Measurements from ENCODE around the gene TCEA2.

Gene TCEA2

GRCh38 chr20:64035933-64036345, 27.1 kb upstream of the TCEA2 start, which contains the start of gene C20orf204:
Gene C20orf204 (plus strand): TSS chr20:64036182. CDS start chr20:64036324, 142 bp downstream.
- DNase-seq (ENCODE audit: low read depth in 2 of 2), result no peak

- DNase-seq (ENCODE audit: low read depth in 2 of 2), result no peak
These were observed 26.4 kb upstream of the TCEA2 start for GRCh38 chr20:64036346-64037198.

- no peak for DNase-seq (ENCODE audit: low read depth in 2 of 2)
These were observed 25.9 kb upstream of the TCEA2 start for GRCh38 chr20:64037199-64037497.

- no peak for DNase-seq (ENCODE audit: low read depth in 2 of 2)
These were observed 25.3 kb upstream of the TCEA2 start for GRCh38 chr20:64037498-64038213.

GRCh38 chr20:64038224-64038564, 24.8 kb upstream of the TCEA2 start:
- no peak for DNase-seq (ENCODE audit: low read depth in 2 of 2)

- DNase-seq (ENCODE audit: low read depth in 2 of 2), result peak; percentile 68 to 75
These were observed 24.3 kb upstream of the TCEA2 start for GRCh38 chr20:64038565-64039292.

GRCh38 chr20:64039293-64040160, 23.5 kb upstream of the TCEA2 start:
- no peak for DNase-seq (ENCODE audit: low read depth in 2 of 2)

GRCh38 chr20:64040231-64041039, 22.6 kb upstream of the TCEA2 start:
- DNase-seq (ENCODE audit: low read depth in 2 of 2), result no peak

GRCh38 chr20:64041040-64041780, 21.8 kb upstream of the TCEA2 start:
- DNase-seq (ENCODE audit: low read depth in 2 of 2), result no peak

GRCh38 chr20:64041781-64042053, 21.3 kb upstream of the TCEA2 start:
- no peak for DNase-seq (ENCODE audit: low read depth in 2 of 2)

GRCh38 chr20:64042054-64042781, 20.8 kb upstream of the TCEA2 start:
- DNase-seq (ENCODE audit: low read depth in 2 of 2), result no peak

GRCh38 chr20:64043768-64044167, 19.2 kb upstream of the TCEA2 start:
- DNase-seq (ENCODE audit: low read depth in 2 of 2), result no peak

- no peak for DNase-seq (ENCODE audit: low read depth in 2 of 2)
These were observed 18.3 kb upstream of the TCEA2 start for GRCh38 chr20:64044484-64045247.

- no peak for DNase-seq (ENCODE audit: low read depth in 2 of 2)
These were observed 17.5 kb upstream of the TCEA2 start for GRCh38 chr20:64045346-64046011.

GRCh38 chr20:64047046-64047389, 16.0 kb upstream of the TCEA2 start:
- DNase-seq (ENCODE audit: low read depth in 2 of 2), result no peak

- no peak for DNase-seq (ENCODE audit: low read depth in 2 of 2)
These were observed 15.0 kb upstream of the TCEA2 start for GRCh38 chr20:64047968-64048401.

GRCh38 chr20:64048402-64049044, 14.5 kb upstream of the TCEA2 start:
- DNase-seq (ENCODE audit: low read depth in 2 of 2), result no peak

Measured in stimulated activated CD4-positive, alpha-beta T cell treated with anti-CD3 and anti-CD28 coated beads, Interleukin-1b, Interleukin-23, amount 100 ng/mL, for 4 hours (primary cell).